ENCODE data around the gene MOSPD3.

- TF ChIP-seq EP300 (IDR thresholded peaks at IDR 0.05) (no peak), CTCF (IDR thresholded peaks at IDR 0.05) (no peak)
These were observed 36.5 kb upstream of the MOSPD3 start for GRCh38 chr7:100575746-100576383.
